ENCODE results near the gene GNL1. TPM values are rescaled to one million over a fixed set of nuclear protein-coding genes. Genes with fewer than 3 reads are reported as not detected.
"Not testable (repeated sequence)": the region's sequence is repeated elsewhere in the genome, so short reads cannot be mapped to it uniquely, and the experiment has no call there.

GNL1 gene
- 10 to 100 TPM; 78.2 to 82.1 TPM for total RNA-seq

- intact Hi-C loops (cut with micrococcal nuclease) = loop anchor here (1.0 to 10.0 kb wide), 13 partner anchors 15 to 491 kb away; partner anchors contain the start of genes ABCF1, HLA-E, MDC1 and MRPS18B
- peak within 1 kb of the TSS; percentile 100 for H3K27ac Mint-ChIP-seq
- no peaks in the 10 kb centered on the region for H3K27me3 Mint-ChIP-seq (ENCODE audit: low read depth)
- H3K4me1 Mint-ChIP-seq (ENCODE audit: low read depth) = peaks cover 38% of the 10 kb centered on the region
- DNase-seq = peak; percentile 100
- CTCF ChIA-PET = interaction anchor here (0.6 to 6.3 kb wide), 5 partner anchors 13 to 103 kb away, joined by 3 to 70 read pairs (median 4); no protein-coding TSS in a partner anchor
- peak within 1 kb of the TSS; percentile 99 for H3K4me3 Mint-ChIP-seq
- peaks cover 38% of the 10 kb centered on the region for H3K36me3 Mint-ChIP-seq (ENCODE audit: low read depth)
- no peaks in the 10 kb centered on the region for H3K9me3 Mint-ChIP-seq
Measured at GRCh38 chr6:30556066-30556905, at the start of gene GNL1. GNL1 (minus strand) TSS chr6:30556489; CDS start chr6:30556203, 286 bp downstream.

- Mint-ChIP-seq H3K27ac (no peak overlapping the region), H3K36me3 (ENCODE audit: low read depth) (peaks cover 63% of the 10 kb centered on the region), H3K9me3 (no peaks in the 10 kb centered on the region), H3K4me3 (no peak overlapping the region), H3K27me3 (ENCODE audit: low read depth) (no peaks in the 10 kb centered on the region), H3K4me1 (ENCODE audit: low read depth) (peaks cover 22% of the 10 kb centered on the region)
- intact Hi-C loops (cut with micrococcal nuclease) = no loop called here
- CTCF ChIA-PET = interaction anchor here (0.6 kb wide), 1 partner anchor 100 kb away, joined by 3 read pairs; no protein-coding TSS in a partner anchor
- no peak for DNase-seq
Measured at GRCh38 chr6:30603961-30604360, 47.7 kb upstream of the GNL1 start.

- intact Hi-C loops (cut with micrococcal nuclease) = no loop called here
- peaks cover 54% of the 10 kb centered on the region for H3K36me3 Mint-ChIP-seq (ENCODE audit: low read depth)
- no peak overlapping the region for H3K27ac Mint-ChIP-seq
- H3K27me3 Mint-ChIP-seq (ENCODE audit: low read depth) = no peaks in the 10 kb centered on the region
- no peak overlapping the region for H3K4me3 Mint-ChIP-seq
- DNase-seq = no peak
- peaks cover 16% of the 10 kb centered on the region for H3K4me1 Mint-ChIP-seq (ENCODE audit: low read depth)
- CTCF ChIA-PET = interaction anchor here (1.2 kb wide), 1 partner anchor 131 kb away, joined by 3 read pairs; no protein-coding TSS in a partner anchor
- no peaks in the 10 kb centered on the region for H3K9me3 Mint-ChIP-seq
Measured at GRCh38 chr6:30601815-30602641, 45.7 kb upstream of the GNL1 start.

GRCh38 chr6:30601436-30601814 is 45.1 kb upstream of the GNL1 start:
- no peaks in the 10 kb centered on the region for H3K9me3 Mint-ChIP-seq
- no peak overlapping the region for H3K4me3 Mint-ChIP-seq
- H3K27ac Mint-ChIP-seq = peak overlapping the region; percentile 70
- no peaks in the 10 kb centered on the region for H3K27me3 Mint-ChIP-seq (ENCODE audit: low read depth)
- H3K36me3 Mint-ChIP-seq (ENCODE audit: low read depth) = peaks cover 51% of the 10 kb centered on the region
- CTCF ChIA-PET = interaction anchor here (1.2 to 7.6 kb wide), 4 partner anchors 57 to 131 kb away, joined by 3 to 134 read pairs (median 24); no protein-coding TSS in a partner anchor
- DNase-seq = no peak
- H3K4me1 Mint-ChIP-seq (ENCODE audit: low read depth) = peaks cover 12% of the 10 kb centered on the region
- intact Hi-C loops (cut with micrococcal nuclease) = no loop called here

GRCh38 chr6:30600451-30600961 is 44.2 kb upstream of the GNL1 start:
- H3K4me1 Mint-ChIP-seq (ENCODE audit: low read depth) = peaks cover 9% of the 10 kb centered on the region
- intact Hi-C loops (cut with micrococcal nuclease) = no loop called here
- H3K27me3 Mint-ChIP-seq (ENCODE audit: low read depth) = no peaks in the 10 kb centered on the region
- no peak for DNase-seq
- CTCF ChIA-PET = interaction anchor here (0.6 to 7.6 kb wide), 7 partner anchors 10 to 117 kb away, joined by 3 to 134 read pairs (median 8); no protein-coding TSS in a partner anchor
- H3K27ac Mint-ChIP-seq = peak overlapping the region; percentile 37
- H3K9me3 Mint-ChIP-seq = no peaks in the 10 kb centered on the region
- no peak overlapping the region for H3K4me3 Mint-ChIP-seq
- peaks cover 44% of the 10 kb centered on the region for H3K36me3 Mint-ChIP-seq (ENCODE audit: low read depth)

- Mint-ChIP-seq H3K9me3 (no peaks in the 10 kb centered on the region), H3K4me1 (ENCODE audit: low read depth) (peaks cover 10% of the 10 kb centered on the region), H3K36me3 (ENCODE audit: low read depth) (peaks cover 38% of the 10 kb centered on the region), H3K4me3 (no peak overlapping the region), H3K27me3 (ENCODE audit: low read depth) (no peaks in the 10 kb centered on the region), H3K27ac (no peak overlapping the region)
- DNase-seq = no peak
- CTCF ChIA-PET = interaction anchor here (0.6 to 7.6 kb wide), 10 partner anchors 10 to 131 kb away, joined by 3 to 134 read pairs (median 8); no protein-coding TSS in a partner anchor
- intact Hi-C loops (cut with micrococcal nuclease) = no loop called here
Measured at GRCh38 chr6:30599625-30600324, 43.5 kb upstream of the GNL1 start.

- H3K36me3 Mint-ChIP-seq (ENCODE audit: low read depth) = peaks cover 32% of the 10 kb centered on the region
Measured at GRCh38 chr6:30598912-30599624, 42.8 kb upstream of the GNL1 start.

GRCh38 chr6:30597315-30598144 is 41.2 kb upstream of the GNL1 start:
- not testable (repeated sequence) for H3K27me3 Mint-ChIP-seq (ENCODE audit: low read depth); H3K9me3 Mint-ChIP-seq; H3K4me1 Mint-ChIP-seq (ENCODE audit: low read depth); H3K4me3 Mint-ChIP-seq
- intact Hi-C loops (cut with micrococcal nuclease) = loop anchor here (1.0 kb wide), 2 partner anchors 56 to 114 kb away; no protein-coding TSS in a partner anchor
- H3K36me3 Mint-ChIP-seq (ENCODE audit: low read depth) = peaks cover 21% of the 10 kb centered on the region
- peak; percentile 93 for DNase-seq
- peak overlapping the region; percentile 57 for H3K27ac Mint-ChIP-seq
- CTCF ChIA-PET = interaction anchor here (0.6 to 7.6 kb wide), 28 partner anchors 9 to 490 kb away, joined by 3 to 134 read pairs (median 5); partner anchors contain the start of genes MRPS18B and PPP1R10

More at GRCh38 chr6:30598912-30599624, 42.8 kb upstream of the GNL1 start:
- H3K4me3 Mint-ChIP-seq = no peak overlapping the region
- no peaks in the 10 kb centered on the region for H3K27me3 Mint-ChIP-seq (ENCODE audit: low read depth)
- no peaks in the 10 kb centered on the region for H3K9me3 Mint-ChIP-seq
- H3K4me1 Mint-ChIP-seq (ENCODE audit: low read depth) = peaks cover 11% of the 10 kb centered on the region
- intact Hi-C loops (cut with micrococcal nuclease) = no loop called here
- no peak for DNase-seq
- CTCF ChIA-PET = interaction anchor here (0.6 to 7.6 kb wide), 12 partner anchors 11 to 132 kb away, joined by 3 to 134 read pairs (median 8); no protein-coding TSS in a partner anchor
- peak overlapping the region; percentile 18 for H3K27ac Mint-ChIP-seq

- H3K27me3 Mint-ChIP-seq (ENCODE audit: low read depth) = no peaks in the 10 kb centered on the region
- H3K4me1 Mint-ChIP-seq (ENCODE audit: low read depth) = peaks cover 11% of the 10 kb centered on the region
- no peak overlapping the region for H3K4me3 Mint-ChIP-seq
- DNase-seq = no peak
- CTCF ChIA-PET = interaction anchor here (0.7 to 2.8 kb wide), 4 partner anchors 18 to 139 kb away, joined by 3 to 12 read pairs (median 3); no protein-coding TSS in a partner anchor
- intact Hi-C loops (cut with micrococcal nuclease) = no loop called here
- no peaks in the 10 kb centered on the region for H3K9me3 Mint-ChIP-seq
- peak overlapping the region; percentile 38 for H3K27ac Mint-ChIP-seq
- H3K36me3 Mint-ChIP-seq (ENCODE audit: low read depth) = peaks cover 42% of the 10 kb centered on the region
Measured at GRCh38 chr6:30592287-30592686, 36.0 kb upstream of the GNL1 start.

- intact Hi-C loops (cut with micrococcal nuclease) = no loop called here
- Mint-ChIP-seq H3K9me3 (no peaks in the 10 kb centered on the region), H3K36me3 (ENCODE audit: low read depth) (peaks cover 46% of the 10 kb centered on the region), H3K4me3 (no peak overlapping the region), H3K4me1 (ENCODE audit: low read depth) (peaks cover 8% of the 10 kb centered on the region), H3K27me3 (ENCODE audit: low read depth) (no peaks in the 10 kb centered on the region), H3K27ac (peak overlapping the region; percentile 75)
- CTCF ChIA-PET = interaction anchor here (0.6 to 2.8 kb wide), 4 partner anchors 9 to 109 kb away, joined by 3 to 12 read pairs (median 10); no protein-coding TSS in a partner anchor
- no peak for DNase-seq
Measured at GRCh38 chr6:30591008-30591407, 34.7 kb upstream of the GNL1 start.

Data from activated naive CD4-positive, alpha-beta T cell treated with anti-CD3 and anti-CD28 coated beads for 36 hours (primary cell).